Naive thymus-derived CD4-positive, alpha-beta T cell (primary cell): ENCODE results near the gene SPTLC2. TPM values are rescaled to one million over a fixed set of nuclear protein-coding genes. Genes with fewer than 3 reads are reported as not detected.
"Not testable (repeated sequence)": the region's sequence is repeated elsewhere in the genome, so short reads cannot be mapped to it uniquely, and the experiment has no call there.

Source experiments
- ATAC-seq: fragments of 150-1000 bp; cut with Tn5 transposase; 2 replicates; pipeline ENCODE4 v1.10.0; 2021; ENCODE audit warnings: mild to moderate bottlenecking, moderate library complexity
- CTCF ChIA-PET: fragments of 350-600 bp; sonication (Branson Sonifier 250); formaldehyde crosslinking; loops from one replicate; lab custom pipeline; 2021; ENCODE audit warnings: antibody characterized with exemption; lab: Charles Lee
- POLR2A ChIA-PET: fragments of 350-600 bp; sonication (Branson Sonifier 250); formaldehyde crosslinking; loops from one replicate; lab custom pipeline; 2021; ENCODE audit warnings: antibody characterized with exemption, inconsistent platforms; lab: Charles Lee
- DNase-seq, 9 donors: peaks; one replicate each; pipeline versions ENCODE4 v3.0.0 to v3.0.0-alpha.2; 2020 to 2022; ENCODE audit warnings: mixed read lengths in 1 of 9
- H3K27ac ChIP-seq: one replicate; pipeline ENCODE4 v1.7.0; 2013; ENCODE audit warnings: mild to moderate bottlenecking, low read depth, low read length, moderate library complexity
- H3K27me3 ChIP-seq, 2 donors: one replicate each; pipeline ENCODE4 v1.7.0; 2013; ENCODE audit warnings: low read length in 2 of 2, mild to moderate bottlenecking in 2 of 2, moderate library complexity in 2 of 2; ENCODE audit not compliant: control insufficient read depth in 2 of 2, insufficient read depth in 2 of 2
- H3K36me3 ChIP-seq, 3 experiments: 1 replicate in 2 of 3; 2 replicates in 1 of 3; pipeline ENCODE4 v1.7.0; 2013; ENCODE audit warnings: low read length in 3 of 3, mild to moderate bottlenecking in 3 of 3, moderate library complexity in 1 of 3; ENCODE audit not compliant: insufficient read depth in 3 of 3, control insufficient read depth in 2 of 3
- H3K4me1 ChIP-seq, 2 donors: one replicate each; pipeline ENCODE4 v1.7.0; 2013; ENCODE audit warnings: low read length in 2 of 2, mild to moderate bottlenecking in 2 of 2, moderate library complexity in 1 of 2; ENCODE audit not compliant: control insufficient read depth in 2 of 2, insufficient read depth in 2 of 2
- H3K4me3 ChIP-seq: 2 replicates; pipeline ENCODE4 v1.7.0; 2013; ENCODE audit warnings: mild to moderate bottlenecking, low read length
- H3K9me3 ChIP-seq, 3 experiments: 1 replicate in 2 of 3; 2 replicates in 1 of 3; pipeline ENCODE4 v1.7.0; 2013; ENCODE audit warnings: low read length in 3 of 3; ENCODE audit not compliant: control insufficient read depth in 2 of 3
- H3K27ac Mint-ChIP-seq, 9 donors: one replicate each; pipeline ENCODE4 v1.8.0; 2020 to 2022; ENCODE audit warnings: mixed read lengths in 9 of 9, mild to moderate bottlenecking in 8 of 9, moderate library complexity in 5 of 9, inconsistent platforms in 2 of 9
- H3K27me3 Mint-ChIP-seq, 5 donors: one replicate each; pipeline ENCODE4 v1.8.0; 2021 to 2022; ENCODE audit warnings: mixed read lengths in 5 of 5, mild to moderate bottlenecking in 1 of 5
- H3K36me3 Mint-ChIP-seq, 5 donors: one replicate each; pipeline ENCODE4 v1.8.0; 2020 to 2022; ENCODE audit warnings: mixed read lengths in 5 of 5, mild to moderate bottlenecking in 3 of 5, inconsistent platforms in 1 of 5
- H3K4me1 Mint-ChIP-seq, 7 donors: one replicate each; pipeline ENCODE4 v1.8.0; 2020 to 2022; ENCODE audit warnings: mixed read lengths in 7 of 7, mild to moderate bottlenecking in 3 of 7, inconsistent platforms in 1 of 7
- H3K4me3 Mint-ChIP-seq, 10 donors: one replicate each; pipeline ENCODE4 v1.8.0; 2020 to 2022; ENCODE audit warnings: mild to moderate bottlenecking in 10 of 10, mixed read lengths in 10 of 10, moderate library complexity in 6 of 10, inconsistent platforms in 2 of 10
- H3K9me3 Mint-ChIP-seq, 11 donors: one replicate each; pipeline ENCODE4 v1.8.0; 2020 to 2022; ENCODE audit warnings: mixed read lengths in 11 of 11, mild to moderate bottlenecking in 4 of 11, inconsistent platforms in 1 of 11, moderate library complexity in 1 of 11
- intact Hi-C, 2 donors: fragments of 100-400 bp; cut with micrococcal nuclease; formaldehyde crosslinking; loops; one replicate each; pipeline ENCODE4 v1.15.1; 2023
- polyA plus RNA-seq, 2 donors: library from polyadenylated mRNA; unstranded; fragments of 300-500 nt; fragmentation: Illumina TruSeq; gene quantifications; one replicate each; pipeline ENCODE4 v1.2.3, GENCODE V29; 2021
- total RNA-seq, 6 experiments: library from RNA in 5 of 6; stranded (reverse) in 5 of 6; gene quantifications; 1 replicate in 5 of 6; 2 replicates in 1 of 6; pipeline ENCODE4 v1.2.3 and lab custom pipeline; 2021 to 2026

The SPTLC2 gene
- total and polyA plus RNA-seq, 7 experiments from 2014 or later = 11.6 to 58.1 (median 24.7) TPM

DNA sequence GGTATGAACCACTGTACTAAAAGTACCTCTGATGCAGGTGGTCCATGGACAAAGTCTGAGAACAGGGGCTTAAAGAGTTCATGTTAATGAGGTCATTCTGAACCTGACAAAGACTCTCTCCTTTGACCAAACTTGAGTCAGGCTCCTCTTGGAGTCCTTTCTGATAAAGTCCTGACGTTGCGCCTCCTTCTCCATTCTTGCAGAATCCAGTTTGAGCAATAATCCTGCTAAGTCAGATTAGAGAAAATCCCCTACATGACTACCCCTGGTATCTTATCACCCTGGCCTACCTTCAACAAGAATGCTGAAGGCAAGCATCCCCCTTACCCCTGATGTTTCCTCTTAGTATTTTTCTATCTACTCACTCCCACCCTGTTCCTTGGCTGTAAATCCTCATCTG, 71.9 kb downstream of the SPTLC2 start:
- no peaks in the 10 kb centered on the region for H3K4me1 ChIP-seq
- no peak for ATAC-seq

DNA sequence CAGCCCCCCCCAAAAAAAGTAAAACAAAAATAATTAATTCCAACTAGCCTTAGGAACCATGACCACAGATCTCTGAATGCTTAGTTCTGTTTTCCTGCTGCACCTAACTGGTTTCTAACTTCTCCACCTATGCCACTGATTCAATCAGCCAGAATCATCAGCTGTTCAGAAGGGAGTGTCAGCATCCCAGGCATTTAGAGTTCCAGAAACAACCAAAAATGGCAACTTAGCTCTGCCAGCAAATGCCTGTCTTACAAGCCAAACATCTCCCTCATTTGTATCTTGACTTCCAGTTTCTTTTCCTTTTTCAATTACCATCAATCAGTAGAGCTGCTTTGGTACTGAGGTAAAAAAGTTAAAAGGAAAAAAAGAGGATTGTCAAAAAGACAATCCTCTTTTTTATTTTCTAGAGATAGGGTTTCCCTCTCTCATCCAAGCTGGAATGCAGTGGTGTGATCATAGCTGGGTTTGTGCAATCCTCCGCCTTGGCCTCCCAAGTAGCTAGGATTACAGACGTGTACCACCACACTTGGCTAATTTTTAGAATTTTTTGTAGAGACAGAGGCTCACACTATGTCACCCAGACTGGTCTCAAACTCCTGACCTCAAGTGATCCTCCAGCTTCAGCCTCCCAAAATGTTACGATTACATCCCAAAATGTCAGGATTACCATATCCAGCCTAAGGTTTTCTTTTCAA, 72.7 kb downstream of the SPTLC2 start:
- ATAC-seq = no peak
- ChIA-PET CTCF (no interaction called here), POLR2A (interaction anchor here (0.6 kb wide), 1 partner anchor 15 kb away, joined by 5 read pairs; no protein-coding TSS in a partner anchor)
- Mint-ChIP-seq H3K4me3 (no peak overlapping the region), H3K36me3 (peaks cover 0 to 27% (median 15%) of the 10 kb centered on the region in 5 donors), H3K9me3 (no peaks in the 10 kb centered on the region), H3K27ac (peak overlapping the region in 1 of 9 donors; percentile 33), H3K27me3 (no peaks in the 10 kb centered on the region), H3K4me1 (peaks cover 4 to 18% (median 7%) of the 10 kb centered on the region in 7 donors)
- intact Hi-C loops = no loop called here
- no peaks in the 10 kb centered on the region for H3K9me3 ChIP-seq
- DNase-seq = no peak
- no peak overlapping the region for H3K4me3 ChIP-seq
- no peaks in the 10 kb centered on the region for H3K4me1 ChIP-seq
- H3K27me3 ChIP-seq = no peaks in the 10 kb centered on the region
- H3K36me3 ChIP-seq = peaks cover 0 to 18% (median 3%) of the 10 kb centered on the region in 3 experiments
- H3K27ac ChIP-seq = no peak overlapping the region

More for the DNA sequence above, 71.9 kb downstream of the SPTLC2 start:
- intact Hi-C loops = no loop called here
- Histone ChIP-seq H3K27ac (no peak overlapping the region), H3K27me3 (no peaks in the 10 kb centered on the region), H3K9me3 (no peaks in the 10 kb centered on the region), H3K36me3 (peaks cover 5 to 25% (median 9%) of the 10 kb centered on the region in 3 experiments), H3K4me3 (no peak overlapping the region)
- ChIA-PET POLR2A (no interaction called here), CTCF (no interaction called here)
- Mint-ChIP-seq H3K4me3 (no peak overlapping the region), H3K4me1 (peaks cover 4 to 18% (median 7%) of the 10 kb centered on the region in 7 donors), H3K36me3 (peaks cover 0 to 33% (median 15%) of the 10 kb centered on the region in 5 donors), H3K27me3 (no peaks in the 10 kb centered on the region), H3K27ac (peak overlapping the region in 1 of 9 donors; percentile 16), H3K9me3 (no peaks in the 10 kb centered on the region)
- no peak for DNase-seq

DNA sequence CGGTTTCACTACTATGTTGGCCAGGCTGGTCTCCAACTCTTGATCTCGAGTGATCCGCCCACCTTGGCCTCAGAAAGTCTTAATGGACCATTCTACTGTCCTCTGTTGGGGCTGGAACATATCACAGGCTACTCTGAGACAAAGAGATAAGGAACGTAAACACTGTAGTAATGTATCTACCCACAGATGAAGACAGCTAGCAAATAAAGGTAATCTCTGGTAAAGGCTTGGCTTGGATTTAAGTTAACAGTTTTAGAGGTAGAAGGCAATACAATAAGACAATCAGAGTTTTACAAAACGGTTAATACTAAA, 73.2 kb downstream of the SPTLC2 start:
- H3K27me3 ChIP-seq = no peaks in the 10 kb centered on the region
- no peaks in the 10 kb centered on the region for H3K9me3 ChIP-seq
- H3K4me3 Mint-ChIP-seq = no peak overlapping the region
- ChIA-PET POLR2A (interaction anchor here (0.6 kb wide), 1 partner anchor 14 kb away, joined by 5 read pairs; no protein-coding TSS in a partner anchor), CTCF (no interaction called here)
- H3K4me3 ChIP-seq = no peak overlapping the region
- intact Hi-C loops = no loop called here
- H3K27me3 Mint-ChIP-seq = no peaks in the 10 kb centered on the region
- no peaks in the 10 kb centered on the region for H3K9me3 Mint-ChIP-seq
- DNase-seq = no peak
- peaks cover 4 to 18% (median 7%) of the 10 kb centered on the region in 7 donors for H3K4me1 Mint-ChIP-seq
- H3K27ac Mint-ChIP-seq = no peak overlapping the region
- ATAC-seq = no peak
- H3K36me3 Mint-ChIP-seq = peaks cover 0 to 22% (median 13%) of the 10 kb centered on the region in 5 donors
- peaks cover 0 to 13% (median 0%) of the 10 kb centered on the region in 3 experiments for H3K36me3 ChIP-seq
- H3K4me1 ChIP-seq = no peaks in the 10 kb centered on the region
- H3K27ac ChIP-seq = no peak overlapping the region

DNA sequence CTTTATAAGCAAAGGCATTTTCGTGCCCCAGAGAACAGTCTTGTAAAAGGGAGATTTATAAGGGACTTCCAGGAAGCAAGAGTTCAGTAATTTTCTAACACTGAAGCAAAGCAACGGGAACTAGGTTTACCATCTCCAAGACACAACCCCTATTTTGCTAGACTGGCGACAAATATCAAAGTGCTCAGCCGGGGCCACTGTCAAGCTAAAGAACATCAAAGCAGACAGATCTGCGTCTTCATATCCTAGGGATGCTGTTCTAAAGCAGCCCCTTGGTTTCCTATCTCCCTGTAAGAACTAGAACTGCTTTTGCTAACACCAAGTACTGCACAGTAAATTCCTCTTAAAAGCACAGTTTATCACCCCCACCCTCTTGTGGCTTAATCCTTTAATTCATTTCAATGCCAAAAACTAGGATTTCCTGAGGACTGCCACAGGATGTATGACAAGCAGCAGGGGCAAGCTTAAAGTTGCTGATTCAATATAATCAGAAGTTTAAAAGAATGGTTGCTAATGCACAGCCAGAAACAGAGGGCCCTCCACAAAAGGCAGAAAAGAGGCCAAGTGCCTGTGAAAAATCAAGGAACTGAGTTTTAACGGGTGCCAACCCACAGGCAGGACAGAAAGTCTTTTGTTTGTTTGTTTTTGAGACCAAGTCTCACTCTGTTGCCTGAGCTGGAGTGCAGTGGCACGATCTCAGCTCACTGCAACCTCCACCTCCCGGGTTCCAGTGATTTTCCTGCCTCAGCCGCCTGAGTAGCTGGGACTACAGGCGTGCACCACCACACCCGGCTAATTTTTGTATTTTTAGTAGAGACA, 73.8 kb downstream of the SPTLC2 start:
- peaks cover 0 to 18% (median 14%) of the 10 kb centered on the region in 5 donors for H3K36me3 Mint-ChIP-seq
- Histone ChIP-seq H3K36me3 (peaks cover 0 to 13% (median 0%) of the 10 kb centered on the region in 3 experiments), H3K4me1 (no peaks in the 10 kb centered on the region), H3K4me3 (no peak overlapping the region), H3K9me3 (no peaks in the 10 kb centered on the region), H3K27ac (no peak overlapping the region), H3K27me3 (no peaks in the 10 kb centered on the region)
- peak overlapping the region in 2 of 9 donors; percentile 49 to 63 for H3K27ac Mint-ChIP-seq
- ATAC-seq (no peak), DNase-seq (no peak)
- no peaks in the 10 kb centered on the region for H3K27me3 Mint-ChIP-seq
- ChIA-PET POLR2A (no interaction called here), CTCF (interaction anchor here (0.6 kb wide), 1 partner anchor 70 kb away, joined by 3 read pairs; no protein-coding TSS in a partner anchor)
- intact Hi-C loops = no loop called here
- no peaks in the 10 kb centered on the region for H3K9me3 Mint-ChIP-seq
- peaks cover 4 to 18% (median 7%) of the 10 kb centered on the region in 7 donors for H3K4me1 Mint-ChIP-seq
- no peak overlapping the region for H3K4me3 Mint-ChIP-seq

DNA sequence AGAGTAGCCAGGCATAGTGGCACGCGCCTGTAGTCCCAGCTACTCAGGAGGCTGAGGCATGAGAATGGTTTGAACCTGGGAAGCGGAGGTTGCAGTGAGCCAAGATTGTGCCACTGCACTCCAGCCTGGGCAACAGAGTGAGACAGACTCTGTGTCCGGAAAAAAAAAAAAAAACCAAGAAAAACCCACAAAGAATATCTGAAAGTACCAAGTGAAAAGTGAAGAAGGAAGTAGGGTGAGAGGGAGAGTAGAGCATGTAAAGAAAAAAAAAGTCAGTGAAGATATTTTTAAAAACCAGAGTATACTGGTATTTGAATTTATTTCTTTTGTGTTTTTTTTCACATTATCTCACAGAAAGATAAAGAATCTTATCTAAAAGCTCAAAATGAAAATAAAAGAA, 74.5 kb downstream of the SPTLC2 start:
- H3K4me3 ChIP-seq = no peak overlapping the region
- ATAC-seq (no peak), DNase-seq (no peak)
- Mint-ChIP-seq H3K36me3 (peaks cover 0 to 18% (median 14%) of the 10 kb centered on the region in 5 donors), H3K9me3 (no peaks in the 10 kb centered on the region), H3K4me1 (peaks cover 4 to 18% (median 7%) of the 10 kb centered on the region in 7 donors), H3K27ac (peak overlapping the region in 3 of 9 donors; percentile 45 to 61 (median 61)), H3K4me3 (peak overlapping the region in 1 of 10 donors; percentile 23), H3K27me3 (no peaks in the 10 kb centered on the region)
- CTCF ChIA-PET = interaction anchor here (0.6 kb wide), 1 partner anchor 70 kb away, joined by 3 read pairs; no protein-coding TSS in a partner anchor
- no peaks in the 10 kb centered on the region for H3K9me3 ChIP-seq
- POLR2A ChIA-PET = no interaction called here
- no peaks in the 10 kb centered on the region for H3K27me3 ChIP-seq
- H3K36me3 ChIP-seq = peaks cover 0 to 13% (median 0%) of the 10 kb centered on the region in 3 experiments
- H3K27ac ChIP-seq = no peak overlapping the region
- intact Hi-C loops = no loop called here
- H3K4me1 ChIP-seq = no peaks in the 10 kb centered on the region

DNA sequence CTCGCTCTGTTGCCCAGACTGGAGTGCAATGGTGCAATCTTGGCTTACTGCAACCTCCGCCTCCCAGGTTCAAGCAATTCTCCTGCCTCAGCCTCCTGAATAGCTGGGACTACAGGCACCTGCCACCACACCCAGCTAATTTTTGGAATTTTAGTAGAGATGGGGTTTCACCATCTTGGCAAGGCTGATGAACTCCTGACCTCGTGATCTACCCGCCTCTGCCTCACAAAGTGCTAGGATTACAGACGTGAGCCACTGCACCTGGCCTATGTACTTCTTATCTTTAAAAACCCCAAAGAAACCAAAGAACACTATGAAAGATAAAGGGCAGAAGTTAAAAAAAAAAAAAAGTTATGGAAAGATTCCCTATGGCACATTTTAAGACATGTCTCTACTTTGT, 79.5 kb downstream of the SPTLC2 start:
- intact Hi-C loops, CTCF ChIA-PET, H3K27ac Mint-ChIP-seq, DNase-seq, H3K4me1 Mint-ChIP-seq, H3K9me3 ChIP-seq, H3K4me3 Mint-ChIP-seq, H3K4me3 ChIP-seq, H3K27ac ChIP-seq, H3K4me1 ChIP-seq, ATAC-seq, H3K27me3 Mint-ChIP-seq, H3K9me3 Mint-ChIP-seq, H3K27me3 ChIP-seq, POLR2A ChIA-PET, H3K36me3 ChIP-seq: not testable (repeated sequence)
- peaks cover 0 to 28% (median 20%) of the 10 kb centered on the region in 5 donors for H3K36me3 Mint-ChIP-seq
